SK-N-SH treated with all-trans-retinoic acid at 6 μM for 48 hours (cell line): ENCODE measurements around the gene PDK1.
"Not testable (repeated sequence)": the region's sequence is repeated elsewhere in the genome, so short reads cannot be mapped to it uniquely, and the experiment has no call there.

ENCODE experiments used
- ATAC-seq: fragments of 200-7000 bp; cut with Tn5 transposase; 3 replicates; pipeline ENCODE4 v1.9.1; 2020; ENCODE audit warnings: mild to moderate bottlenecking, moderate library complexity
- BACH2 ChIP-seq: fragments of 250-450 bp; sonication (Bioruptor Pico); IDR thresholded peaks from 2 replicates; pipeline ENCODE4 v1.9.0; 2021; ENCODE audit warnings: mild to moderate bottlenecking, borderline replicate concordance
- CREB5 ChIP-seq: fragments of 250-450 bp; sonication (Bioruptor Pico); IDR thresholded peaks from 2 replicates; pipeline ENCODE4 v1.5.1; 2020; ENCODE audit warnings: low read depth, mild to moderate bottlenecking, moderate library complexity
- CSDC2 ChIP-seq: fragments of 250-450 bp; sonication (Bioruptor Pico); IDR thresholded peaks from 2 replicates; pipeline ENCODE4 v1.5.0; 2020; ENCODE audit warnings: mild to moderate bottlenecking, moderate library complexity
- CSRNP3 ChIP-seq: fragments of 250-450 bp; sonication (Bioruptor Pico); IDR thresholded peaks from 2 replicates; pipeline ENCODE4 v1.5.1; 2021; ENCODE audit warnings: mild to moderate bottlenecking, moderate library complexity
- ESRRG ChIP-seq: fragments of 250-450 bp; sonication (Bioruptor Pico); IDR thresholded peaks from 2 replicates; pipeline ENCODE4 v1.6.1; 2021; ENCODE audit warnings: mild to moderate bottlenecking
- GLIS3 ChIP-seq: fragments of 250-450 bp; sonication (Bioruptor Pico); IDR thresholded peaks from 2 replicates; pipeline ENCODE4 v1.5.0; 2020; ENCODE audit warnings: mild to moderate bottlenecking, moderate library complexity
- ISL1 ChIP-seq: fragments of 250-450 bp; sonication (Bioruptor Pico); IDR thresholded peaks from 2 replicates; pipeline ENCODE4 v2.1.2; 2022; ENCODE audit warnings: mild to moderate bottlenecking, moderate library complexity
- OSR1 ChIP-seq: fragments of 250-450 bp; sonication (Bioruptor Pico); IDR thresholded peaks from 2 replicates; pipeline ENCODE4 v1.8.0; 2022; ENCODE audit warnings: moderate library complexity, mild to moderate bottlenecking, inconsistent platforms
- PATZ1 ChIP-seq: fragments of 250-450 bp; sonication (Bioruptor Pico); IDR thresholded peaks from 2 replicates; pipeline ENCODE4 v1.8.0; 2020; ENCODE audit warnings: mild to moderate bottlenecking, moderate library complexity, borderline replicate concordance
- POU6F1 ChIP-seq: fragments of 250-450 bp; sonication (Bioruptor Pico); IDR thresholded peaks from 2 replicates; pipeline ENCODE4 v1.8.0; 2021; ENCODE audit warnings: low read depth, mild to moderate bottlenecking, moderate library complexity, borderline replicate concordance
- PPARA ChIP-seq: fragments of 250-450 bp; sonication (Bioruptor Pico); IDR thresholded peaks from 2 replicates; pipeline ENCODE4 v1.5.0; 2020; ENCODE audit warnings: mild to moderate bottlenecking, borderline replicate concordance
- SNAI2 ChIP-seq: fragments of 250-450 bp; sonication (Bioruptor Pico); IDR thresholded peaks from 2 replicates; pipeline ENCODE4 v1.5.0; 2020; ENCODE audit warnings: mild to moderate bottlenecking, moderate library complexity
- TCF4 ChIP-seq: fragments of 250-450 bp; sonication (Bioruptor Pico); IDR thresholded peaks from 2 replicates; pipeline ENCODE4 v1.8.0; 2021; ENCODE audit warnings: mild to moderate bottlenecking, moderate library complexity, borderline replicate concordance
- TOX ChIP-seq: fragments of 250-450 bp; sonication (Bioruptor Pico); IDR thresholded peaks from 2 replicates; pipeline ENCODE4 v1.8.0; 2021; ENCODE audit warnings: mild to moderate bottlenecking, moderate library complexity, borderline replicate concordance
- TSHZ2 ChIP-seq: fragments of 250-450 bp; sonication (Bioruptor Pico); IDR thresholded peaks from 2 replicates; pipeline ENCODE4 v1.5.0; 2020; ENCODE audit warnings: mild to moderate bottlenecking, moderate library complexity
- ZC3H10 ChIP-seq: fragments of 250-450 bp; sonication (Bioruptor Pico); IDR thresholded peaks from 2 replicates; pipeline ENCODE4 v1.5.1; 2021; ENCODE audit warnings: mild to moderate bottlenecking, moderate library complexity
- ZFP3 ChIP-seq: fragments of 250-450 bp; sonication (Bioruptor Pico); IDR thresholded peaks from 2 replicates; pipeline ENCODE4 v1.5.0; 2020; ENCODE audit warnings: mild to moderate bottlenecking, moderate library complexity
- ZFP30 ChIP-seq: fragments of 450-650 bp; formaldehyde crosslinking; IDR thresholded peaks from 2 replicates; pipeline ENCODE4 v1.5.0; 2022; ENCODE audit warnings: mild to moderate bottlenecking, moderate library complexity
- ZNF70 ChIP-seq: fragments of 450-650 bp; formaldehyde crosslinking; IDR thresholded peaks from 2 replicates; pipeline ENCODE4 v1.5.0; 2020; ENCODE audit warnings: mild to moderate bottlenecking, moderate library complexity
- ZNF8 ChIP-seq: fragments of 450-650 bp; formaldehyde crosslinking; IDR thresholded peaks from 2 replicates; pipeline ENCODE4 v1.5.0; 2020; ENCODE audit warnings: mild to moderate bottlenecking, moderate library complexity

Gene PDK1

GRCh38 chr2:172539767-172540166 lies 16.1 kb upstream of the PDK1 start:
- ATAC-seq: no peak

GRCh38 chr2:172540421-172540820 lies 15.5 kb upstream of the PDK1 start:
- no peak for TF ChIP-seq POU6F1 (CRISPR knock-in tag)
- TF ChIP-seq ISL1: no peak
- ATAC-seq: no peak

More at GRCh38 chr2:172539767-172540166, 16.1 kb upstream of the PDK1 start:
- TF ChIP-seq CREB5 (CRISPR knock-in tag) (no peak), SNAI2 (CRISPR knock-in tag) (no peak), ZNF70 (CRISPR knock-in tag) (no peak), ZC3H10 (no peak), GLIS3 (CRISPR knock-in tag) (no peak), BACH2 (no peak), PPARA (CRISPR knock-in tag) (no peak), ZFP30 (no peak), CSRNP3 (CRISPR knock-in tag) (no peak), OSR1 (no peak), ZNF8 (CRISPR knock-in tag) (no peak), ISL1 (no peak), TOX (no peak), ZFP3 (CRISPR knock-in tag) (no peak), ESRRG (CRISPR knock-in tag) (no peak)

GRCh38 chr2:172545408-172546075 lies 10.3 kb upstream of the PDK1 start:
- TF ChIP-seq OSR1: no peak
- ATAC-seq: no peak

GRCh38 chr2:172549131-172549530 lies 6.8 kb upstream of the PDK1 start:
- no peak for TF ChIP-seq ZFP3 (CRISPR knock-in tag)
- no peak for TF ChIP-seq TSHZ2 (CRISPR knock-in tag)
- TF ChIP-seq ZC3H10: no peak
- no peak for TF ChIP-seq PPARA (CRISPR knock-in tag)
- no peak for TF ChIP-seq TCF4 (CRISPR knock-in tag)
- no peak for TF ChIP-seq BACH2
- no peak for TF ChIP-seq ZNF8 (CRISPR knock-in tag)
- no peak for TF ChIP-seq PATZ1 (CRISPR knock-in tag)
- TF ChIP-seq SNAI2 (CRISPR knock-in tag): no peak
- no peak for TF ChIP-seq CSDC2
- no peak for TF ChIP-seq TOX
- TF ChIP-seq ZFP30: no peak
- TF ChIP-seq, all 23 proteins: peak for 0

GRCh38 chr2:172549802-172550201 lies 6.1 kb upstream of the PDK1 start:
- not testable (repeated sequence) for ATAC-seq

More at GRCh38 chr2:172549131-172549530, 6.8 kb upstream of the PDK1 start:
- ATAC-seq: no peak
